Renal cortex interstitium (tissue), 11 donors: ENCODE data around the gene ABCC10. TPM values are rescaled to one million over a fixed set of nuclear protein-coding genes. Genes with fewer than 3 reads are reported as not detected.
"Not testable (repeated sequence)": the region's sequence is repeated elsewhere in the genome, so short reads cannot be mapped to it uniquely, and the experiment has no call there.

Experiments used
- DNase-seq, 11 donors: peaks; one replicate each; pipeline ENCODE4 v3.0.0-alpha.2; 2013; ENCODE audit warnings: low read depth in 9 of 11, low spot score in 4 of 11; ENCODE audit errors: extremely low read depth in 1 of 11
- polyA plus RNA-seq, 3 donors: library from polyadenylated mRNA; unstranded; fragments of 120-200 nt; gene quantifications; one replicate each; pipeline ENCODE4 v1.2.1, GENCODE V29; 2013; ENCODE audit not compliant: insufficient read length in 3 of 3

The ABCC10 gene
- polyA plus RNA-seq, 3 donors, result 16.9 to 27.6 (median 21.2) TPM

DNA sequence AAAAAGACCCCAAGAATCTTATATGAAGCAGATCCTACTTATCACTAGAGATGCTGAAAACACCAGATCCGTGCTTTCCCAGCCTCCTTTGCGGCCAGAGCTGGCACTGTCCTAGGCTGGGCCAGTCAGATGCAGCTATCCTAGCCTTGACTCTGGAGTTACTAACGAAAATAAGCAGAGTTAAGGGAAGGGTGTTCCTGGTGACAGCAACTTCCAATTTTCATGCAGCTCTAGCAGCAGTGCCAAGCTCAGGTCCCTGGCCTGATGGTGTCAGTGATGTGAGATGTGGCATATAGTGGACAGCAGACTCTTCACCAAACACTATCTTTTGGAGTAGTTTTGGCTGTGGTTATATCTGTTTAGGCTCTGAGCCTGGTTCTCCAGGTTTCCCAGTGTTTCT, 25.6 kb upstream of the ABCC10 start:
- no peak for DNase-seq

DNA sequence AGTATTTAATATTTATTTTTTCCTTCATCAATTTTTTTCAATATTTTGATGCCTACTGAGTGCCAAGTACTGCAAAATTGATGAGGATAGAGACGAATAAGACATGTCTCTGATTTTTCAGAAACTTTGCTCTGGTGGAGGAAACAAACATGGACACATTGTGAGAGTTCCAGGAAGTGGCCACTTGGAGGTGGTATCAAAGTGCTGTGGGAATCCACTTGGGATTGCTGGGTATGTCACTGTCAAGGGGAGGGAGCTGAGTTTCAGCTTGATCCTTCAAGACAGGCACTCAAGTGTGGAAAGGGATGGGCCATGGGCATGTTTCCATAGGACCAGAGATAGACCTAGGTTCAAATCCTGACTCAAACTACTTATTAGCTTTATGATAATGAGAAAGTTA, 24.5 kb upstream of the ABCC10 start:
- DNase-seq, result no peak

DNA sequence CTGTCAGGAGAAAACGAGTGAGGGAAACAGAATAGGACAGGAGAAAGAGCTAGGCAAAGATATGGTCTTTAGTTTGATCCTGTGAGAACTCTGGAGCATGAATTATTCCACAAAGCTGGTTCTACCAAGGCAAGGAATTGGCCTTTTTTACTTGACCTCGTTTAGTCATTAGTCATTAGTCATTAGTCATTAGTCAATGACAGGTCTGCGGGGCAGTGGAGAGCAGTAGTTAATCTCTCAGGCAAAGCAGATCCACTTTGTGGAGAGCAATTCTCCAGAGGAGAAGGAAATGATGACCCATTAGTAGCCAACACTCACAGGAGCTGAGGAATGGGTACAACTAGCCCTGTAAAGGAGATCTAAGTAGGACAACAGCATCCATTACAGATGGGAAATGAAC, 22.0 kb upstream of the ABCC10 start:
- no peak for DNase-seq

DNA sequence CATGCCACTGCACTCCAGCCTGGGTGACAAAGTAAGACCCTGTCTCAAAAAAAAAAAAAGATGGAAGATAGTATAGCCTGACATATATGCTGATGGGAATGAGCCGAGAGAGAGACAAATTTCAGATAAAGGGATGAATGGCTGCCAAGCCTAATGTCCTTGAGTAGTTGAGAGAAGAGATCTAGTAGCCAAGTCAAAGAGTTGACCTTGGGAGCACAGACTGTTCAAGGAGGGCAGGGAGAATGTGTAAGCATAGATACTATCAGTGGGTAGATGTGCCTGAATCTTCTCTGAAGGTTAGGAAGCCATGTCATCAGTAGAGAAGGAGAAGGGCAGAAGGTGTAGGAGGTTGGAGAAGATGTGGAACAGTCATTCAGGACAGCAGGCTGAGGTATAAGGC, 20.0 kb upstream of the ABCC10 start:
- DNase-seq, result no peak

DNA sequence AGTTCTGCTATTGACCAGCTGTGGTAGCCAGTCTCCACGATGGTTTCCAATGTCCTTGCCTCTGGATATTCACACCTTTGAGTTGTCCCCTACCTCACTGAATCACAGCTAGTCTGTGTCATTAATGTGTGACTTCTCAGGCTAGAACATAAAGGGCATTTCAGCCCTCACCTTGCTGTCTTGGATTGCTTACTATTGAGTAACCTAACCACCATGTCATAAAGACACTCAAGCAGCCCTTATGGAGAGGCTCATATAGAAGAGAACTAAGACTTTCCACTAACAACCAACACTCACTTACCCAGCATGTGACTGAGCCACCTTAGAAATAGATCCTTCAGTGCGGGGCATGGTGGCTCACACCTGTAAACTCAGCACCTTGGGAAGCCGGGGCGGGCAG, 19.1 kb upstream of the ABCC10 start:
- DNase-seq, result no peak

DNA sequence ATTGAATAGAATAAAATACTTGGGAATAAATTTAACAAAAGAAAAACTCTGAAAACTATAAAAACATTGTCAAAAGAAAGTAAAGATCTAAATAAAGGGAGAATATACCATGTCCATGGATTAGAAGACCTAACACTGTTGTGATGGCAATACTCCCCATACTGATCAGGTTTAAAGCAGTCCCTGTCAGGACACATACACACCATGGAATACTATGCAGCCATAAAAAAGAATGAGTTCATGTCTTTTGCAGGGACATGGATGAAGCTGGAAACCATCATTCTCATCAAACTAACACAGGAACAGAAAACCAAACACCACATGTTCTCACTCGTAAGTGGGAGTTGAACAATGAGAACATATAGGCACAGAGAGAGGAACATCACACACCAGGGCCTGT, 16.6 kb upstream of the ABCC10 start:
- not testable (repeated sequence) for DNase-seq

DNA sequence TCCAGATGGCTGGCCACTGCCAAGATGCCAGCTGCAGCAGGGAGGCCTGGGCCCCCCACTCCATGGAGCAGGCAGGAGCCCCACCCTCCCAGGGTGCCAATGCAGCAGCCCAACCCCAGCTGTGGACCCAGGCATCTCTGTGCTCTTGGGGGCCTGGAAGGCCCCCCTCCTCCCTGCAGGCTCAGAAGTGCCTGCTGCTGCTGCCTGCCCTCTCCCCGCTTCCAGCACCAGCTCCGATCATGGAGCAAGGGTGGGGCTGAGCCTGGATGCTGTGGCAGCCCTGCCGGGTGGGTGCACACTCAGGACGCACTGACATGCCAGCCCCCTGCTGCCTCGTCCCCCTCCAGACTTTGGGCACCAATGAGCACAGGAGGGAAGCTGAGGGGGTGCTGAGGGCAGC, 14.8 kb upstream of the ABCC10 start:
- DNase-seq, result no peak

DNA sequence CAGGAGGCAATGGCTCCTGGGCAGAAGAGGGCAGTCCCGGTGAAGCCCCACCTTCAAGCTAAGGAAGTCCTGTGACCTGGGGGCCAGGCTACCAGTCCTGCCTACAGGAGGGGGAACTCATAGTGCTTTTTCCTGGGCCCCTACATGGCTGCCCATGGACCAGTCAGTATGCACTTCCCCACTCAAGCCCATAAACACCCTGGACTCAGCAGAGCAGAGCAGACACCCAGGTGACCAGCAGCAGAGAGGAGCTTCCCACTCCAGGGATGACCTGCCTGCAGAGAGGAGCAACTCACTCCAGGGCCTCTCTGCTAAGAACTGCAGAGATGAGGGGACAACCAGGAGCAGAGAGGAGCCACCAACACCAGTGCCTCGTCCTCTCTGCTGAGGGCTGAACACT, 14.3 kb upstream of the ABCC10 start:
- DNase-seq, result no peak

DNA sequence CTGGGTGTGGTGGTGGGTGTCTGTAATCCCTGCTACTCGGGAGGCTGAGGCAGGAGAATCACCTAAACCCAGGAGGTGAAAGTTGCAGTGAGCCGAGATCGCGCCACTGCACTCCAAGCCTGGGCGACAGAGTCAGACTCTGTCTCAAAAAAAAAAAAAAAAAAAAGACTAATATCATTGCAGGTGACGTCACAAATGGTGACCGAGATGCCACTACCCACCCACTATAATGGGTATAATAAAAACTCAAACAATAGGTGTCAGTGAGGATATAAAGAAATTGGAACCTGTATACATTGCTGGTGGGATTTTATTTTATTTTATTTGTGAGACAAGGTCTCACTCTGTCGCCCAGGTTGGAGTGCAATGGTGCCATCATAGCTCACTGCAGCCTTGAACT, 12.1 kb upstream of the ABCC10 start:
- not testable (repeated sequence) for DNase-seq

DNA sequence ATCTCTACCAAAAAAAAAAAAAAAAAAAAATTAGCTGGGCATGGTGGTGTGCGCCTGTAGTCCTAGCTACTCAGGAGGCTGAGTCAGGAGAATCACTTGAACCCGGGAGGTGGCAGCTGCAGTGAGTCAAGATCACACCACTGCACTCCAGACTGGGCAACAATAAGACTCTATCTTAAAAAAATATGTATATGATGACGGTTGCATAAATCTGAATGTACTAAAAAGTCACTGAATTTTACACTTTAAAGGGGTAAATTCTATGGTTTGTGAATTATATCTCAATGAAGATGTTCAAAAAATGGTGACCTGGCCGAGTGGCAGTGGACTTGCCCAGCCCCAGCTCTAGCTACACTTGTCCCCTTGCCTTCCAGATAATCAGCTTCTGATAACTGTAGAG, 10.4 kb upstream of the ABCC10 start:
- no peak for DNase-seq

DNA sequence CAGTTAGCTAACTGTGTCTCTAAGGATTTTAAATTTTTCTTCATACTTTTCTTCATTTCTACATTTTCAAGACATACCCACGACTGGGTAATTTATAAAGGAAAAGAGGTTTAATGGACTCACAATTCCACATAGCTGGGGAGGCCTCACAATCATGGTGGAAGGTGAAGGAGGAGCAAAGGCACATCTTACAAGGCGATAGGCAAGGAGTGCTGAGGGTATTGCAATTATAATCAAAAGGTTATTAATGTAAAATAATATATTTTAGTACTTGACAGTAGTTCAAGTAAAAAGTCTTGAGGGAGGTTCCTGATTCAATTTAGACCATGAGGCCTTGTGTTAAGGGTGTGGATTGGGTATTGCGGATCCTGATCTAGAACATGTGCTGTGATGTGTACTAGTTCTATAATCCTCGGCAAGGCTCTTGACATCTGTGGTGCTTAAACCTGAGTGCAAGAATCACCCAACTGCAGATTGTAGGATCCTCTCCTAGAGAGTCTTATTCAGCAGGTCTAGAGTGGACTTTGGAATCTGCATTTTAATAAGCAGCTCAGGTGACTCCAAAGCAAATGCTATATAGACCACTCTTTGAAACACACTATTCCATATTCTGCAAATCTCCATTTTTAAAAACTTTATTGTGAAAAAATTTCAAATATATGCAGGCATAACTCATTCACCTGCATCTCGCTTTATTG, 7.2 kb upstream of the ABCC10 start:
- DNase-seq, result no peak

DNA sequence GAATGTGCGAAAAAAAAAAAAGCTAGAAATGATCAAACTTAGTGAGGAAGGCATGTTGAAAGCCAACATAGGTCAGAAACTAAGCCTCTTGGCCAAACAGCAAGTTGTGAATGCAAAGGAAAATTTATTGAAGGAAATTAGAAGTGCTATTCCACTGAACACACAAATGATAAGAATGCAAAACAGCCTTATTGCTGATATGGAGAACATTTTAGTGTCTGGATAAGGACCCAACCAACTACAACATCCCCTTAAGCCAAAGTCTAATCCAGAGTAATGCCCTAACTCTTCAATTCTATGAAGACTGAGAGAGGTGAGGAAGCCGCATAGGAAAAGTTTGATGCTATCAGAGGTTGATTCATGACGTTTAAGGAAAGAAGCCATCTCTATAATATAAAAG, 5.5 kb upstream of the ABCC10 start:
- no peak for DNase-seq

DNA sequence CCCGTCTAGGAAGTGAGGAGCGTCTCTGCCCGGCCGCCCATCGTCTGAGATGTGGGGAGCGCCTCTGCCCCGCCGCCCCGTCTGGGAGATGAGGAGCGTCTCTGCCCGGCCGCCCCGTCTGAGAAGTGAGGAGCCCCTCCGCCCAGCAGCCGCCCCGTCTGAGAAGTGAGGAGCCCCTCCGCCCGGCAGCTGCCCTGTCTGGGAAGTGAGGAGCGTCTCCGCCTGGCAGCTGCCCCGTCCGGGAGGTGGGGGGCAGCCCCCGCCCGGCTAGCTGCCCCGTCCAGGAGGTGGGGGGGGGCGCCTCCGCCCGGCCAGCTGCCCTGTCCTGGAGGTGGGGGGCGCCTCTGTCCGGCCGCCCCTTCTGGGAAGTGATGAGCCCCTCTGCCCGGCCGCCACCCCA, 2.3 kb upstream of the ABCC10 start:
- DNase-seq, result not testable (repeated sequence)

DNA sequence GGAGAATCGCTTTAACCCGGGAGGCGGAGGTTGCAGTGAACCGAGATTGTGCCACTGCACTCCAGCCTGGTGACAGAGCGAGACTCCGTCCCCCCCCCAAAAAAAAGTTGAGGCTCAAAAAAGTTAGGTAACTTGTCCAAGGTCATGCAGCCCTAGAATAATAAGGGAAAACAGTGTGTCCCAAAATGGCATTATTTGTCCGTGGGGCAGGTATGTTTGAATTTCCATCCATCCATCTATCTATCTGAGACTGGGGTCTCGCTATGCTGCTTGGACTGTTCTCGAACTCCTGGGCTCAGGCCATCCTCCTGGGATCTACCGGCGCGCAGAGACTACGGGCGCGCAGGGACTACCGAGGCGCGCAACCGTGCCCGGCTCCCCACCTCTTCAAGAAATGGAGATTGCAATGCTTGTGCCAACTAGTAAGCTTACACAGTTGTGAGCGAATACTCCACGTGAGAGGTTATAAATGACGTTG, 374 bp upstream of the ABCC10 start:
- no peak for DNase-seq

DNA sequence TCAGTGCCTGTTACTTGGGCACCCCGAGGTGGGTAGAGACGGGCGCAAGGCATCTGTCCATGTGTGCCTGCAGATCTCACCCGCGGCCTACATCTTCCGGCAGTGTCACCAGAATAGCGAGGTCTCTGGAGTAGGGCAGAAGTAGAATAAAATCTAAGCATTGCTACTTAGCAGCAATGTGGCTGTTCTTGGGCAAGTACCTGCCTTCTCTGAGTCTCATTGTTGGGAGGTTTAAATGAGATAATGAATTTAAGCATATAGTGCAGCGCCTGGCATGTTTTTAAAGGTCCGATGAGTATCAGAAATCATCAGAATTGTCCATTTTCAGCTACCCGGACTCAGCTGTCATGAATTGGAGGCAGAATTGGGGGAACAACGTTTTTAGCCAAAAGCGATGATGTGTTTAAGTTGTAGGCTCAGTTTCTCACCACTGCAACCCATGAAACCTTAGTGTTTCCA, 800 bp downstream of the ABCC10 start:
- no peak for DNase-seq

DNA sequence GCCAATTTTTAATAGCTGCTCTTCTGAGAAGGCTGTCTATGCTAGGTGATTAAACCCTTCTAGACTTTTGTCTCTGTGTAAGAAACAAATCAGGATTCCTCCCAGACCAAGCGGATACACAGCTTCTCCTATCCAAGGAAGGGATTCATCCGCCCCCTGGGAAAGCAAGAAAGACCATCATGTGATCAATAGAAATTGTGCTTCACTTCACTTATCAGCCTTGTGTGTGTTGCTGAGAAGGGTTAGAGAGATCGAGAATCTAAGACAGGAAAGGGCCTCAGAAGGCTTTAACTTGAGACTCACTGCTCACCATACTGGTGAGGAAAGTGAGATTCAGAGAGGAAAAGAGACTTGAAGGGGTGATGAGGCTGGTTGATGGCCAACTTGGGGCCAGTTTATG, 1.5 kb downstream of the ABCC10 start:
- no peak for DNase-seq

DNA sequence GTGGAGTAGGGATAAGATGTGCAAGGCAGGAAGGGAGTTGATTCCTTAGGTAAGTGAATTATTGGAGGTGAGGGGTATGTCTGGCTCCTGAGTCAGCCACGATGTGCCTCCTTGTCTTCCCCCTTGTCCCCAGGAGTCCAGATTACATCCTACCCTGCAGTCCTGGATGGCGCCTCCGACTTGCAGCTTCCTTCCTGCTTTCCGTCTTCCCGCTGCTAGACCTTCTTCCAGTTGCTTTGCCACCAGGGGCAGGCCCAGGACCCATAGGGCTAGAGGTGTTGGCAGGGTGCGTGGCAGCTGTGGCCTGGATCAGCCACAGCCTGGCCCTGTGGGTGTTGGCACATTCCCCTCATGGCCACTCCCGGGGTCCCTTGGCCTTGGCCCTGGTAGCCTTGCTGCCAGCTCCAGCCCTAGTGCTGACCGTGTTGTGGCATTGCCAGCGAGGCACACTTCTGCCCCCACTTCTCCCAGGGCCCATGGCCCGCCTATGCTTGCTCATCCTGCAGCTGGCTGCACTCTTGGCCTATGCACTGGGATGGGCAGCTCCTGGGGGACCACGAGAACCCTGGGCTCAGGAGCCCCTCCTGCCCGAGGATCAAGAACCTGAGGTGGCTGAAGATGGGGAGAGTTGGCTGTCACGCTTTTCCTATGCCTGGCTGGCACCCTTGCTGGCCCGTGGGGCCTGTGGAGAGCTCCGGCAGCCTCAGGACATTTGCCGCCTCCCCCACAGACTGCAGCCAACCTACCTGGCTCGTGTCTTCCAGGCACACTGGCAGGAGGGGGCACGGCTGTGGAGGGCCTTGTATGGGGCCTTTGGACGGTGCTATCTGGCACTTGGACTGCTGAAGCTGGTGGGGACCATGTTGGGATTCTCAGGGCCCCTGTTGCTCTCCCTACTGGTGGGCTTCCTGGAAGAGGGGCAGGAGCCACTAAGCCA, 4.9 kb downstream of the ABCC10 start:
- no peak for DNase-seq

DNA sequence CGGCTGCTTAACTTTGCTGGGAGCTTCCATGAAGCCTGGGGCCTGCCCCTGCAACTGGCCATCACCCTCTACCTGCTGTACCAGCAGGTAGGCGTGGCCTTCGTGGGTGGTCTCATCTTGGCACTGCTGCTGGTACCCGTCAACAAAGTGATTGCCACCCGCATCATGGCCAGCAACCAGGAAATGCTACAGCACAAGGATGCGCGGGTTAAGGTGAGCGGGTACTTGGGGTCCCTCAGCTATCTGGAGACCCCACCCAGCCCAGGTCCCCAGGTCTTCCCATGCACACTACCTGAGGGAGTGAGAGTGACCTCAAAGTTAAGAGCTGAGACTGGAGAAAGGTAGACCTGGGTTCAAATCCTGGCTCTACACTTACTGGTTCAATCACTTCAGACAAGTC, 5.8 kb downstream of the ABCC10 start:
- no peak for DNase-seq

DNA sequence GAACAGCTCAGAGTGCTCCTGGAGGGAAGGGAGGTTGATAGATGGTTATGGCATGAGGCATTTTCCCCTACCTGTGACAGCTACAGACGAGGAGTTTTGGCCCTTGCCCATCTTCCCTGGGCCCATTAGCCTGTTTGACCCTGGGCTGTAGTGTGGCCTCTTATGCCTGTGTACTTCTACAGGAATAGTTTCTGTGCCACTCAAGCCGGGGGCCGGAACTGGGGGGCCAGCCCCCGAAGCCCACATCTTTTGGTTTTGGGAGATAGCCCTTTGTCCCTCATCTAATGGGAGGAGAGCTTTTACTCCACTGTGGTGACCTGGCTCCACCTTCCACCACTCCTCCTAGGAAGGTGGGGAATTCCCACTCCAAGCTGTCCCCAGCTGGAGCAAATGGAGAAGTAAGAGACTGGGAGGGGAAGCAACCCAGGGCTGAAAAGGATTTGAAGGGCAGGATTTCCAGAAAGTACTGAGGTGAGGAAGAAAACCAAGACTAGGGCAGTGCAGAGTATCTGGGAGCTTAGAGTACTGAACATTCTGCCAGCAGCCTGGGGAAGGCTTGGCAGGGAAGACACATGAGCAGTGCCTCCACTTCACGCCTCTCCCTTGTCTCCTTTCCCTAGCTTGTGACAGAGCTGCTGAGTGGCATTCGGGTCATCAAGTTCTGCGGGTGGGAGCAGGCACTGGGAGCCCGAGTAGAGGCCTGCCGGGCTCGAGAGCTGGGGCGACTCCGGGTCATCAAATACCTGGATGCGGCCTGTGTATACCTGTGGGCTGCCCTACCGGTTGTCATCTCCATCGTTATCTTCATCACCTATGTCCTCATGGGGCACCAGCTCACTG, 6.9 kb downstream of the ABCC10 start:
- no peak for DNase-seq
